Hippocampal formation (tissue), 2 donors: ENCODE data around the gene CDH22.

Experiments used
- DNase-seq, 2 donors: peaks; one replicate each; lab custom pipeline; 2025; lab: John Stamatoyannopoulos, UW

Gene CDH22, protein sequence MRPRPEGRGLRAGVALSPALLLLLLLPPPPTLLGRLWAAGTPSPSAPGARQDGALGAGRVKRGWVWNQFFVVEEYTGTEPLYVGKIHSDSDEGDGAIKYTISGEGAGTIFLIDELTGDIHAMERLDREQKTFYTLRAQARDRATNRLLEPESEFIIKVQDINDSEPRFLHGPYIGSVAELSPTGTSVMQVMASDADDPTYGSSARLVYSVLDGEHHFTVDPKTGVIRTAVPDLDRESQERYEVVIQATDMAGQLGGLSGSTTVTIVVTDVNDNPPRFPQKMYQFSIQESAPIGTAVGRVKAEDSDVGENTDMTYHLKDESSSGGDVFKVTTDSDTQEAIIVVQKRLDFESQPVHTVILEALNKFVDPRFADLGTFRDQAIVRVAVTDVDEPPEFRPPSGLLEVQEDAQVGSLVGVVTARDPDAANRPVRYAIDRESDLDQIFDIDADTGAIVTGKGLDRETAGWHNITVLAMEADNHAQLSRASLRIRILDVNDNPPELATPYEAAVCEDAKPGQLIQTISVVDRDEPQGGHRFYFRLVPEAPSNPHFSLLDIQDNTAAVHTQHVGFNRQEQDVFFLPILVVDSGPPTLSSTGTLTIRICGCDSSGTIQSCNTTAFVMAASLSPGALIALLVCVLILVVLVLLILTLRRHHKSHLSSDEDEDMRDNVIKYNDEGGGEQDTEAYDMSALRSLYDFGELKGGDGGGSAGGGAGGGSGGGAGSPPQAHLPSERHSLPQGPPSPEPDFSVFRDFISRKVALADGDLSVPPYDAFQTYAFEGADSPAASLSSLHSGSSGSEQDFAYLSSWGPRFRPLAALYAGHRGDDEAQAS

DNA sequence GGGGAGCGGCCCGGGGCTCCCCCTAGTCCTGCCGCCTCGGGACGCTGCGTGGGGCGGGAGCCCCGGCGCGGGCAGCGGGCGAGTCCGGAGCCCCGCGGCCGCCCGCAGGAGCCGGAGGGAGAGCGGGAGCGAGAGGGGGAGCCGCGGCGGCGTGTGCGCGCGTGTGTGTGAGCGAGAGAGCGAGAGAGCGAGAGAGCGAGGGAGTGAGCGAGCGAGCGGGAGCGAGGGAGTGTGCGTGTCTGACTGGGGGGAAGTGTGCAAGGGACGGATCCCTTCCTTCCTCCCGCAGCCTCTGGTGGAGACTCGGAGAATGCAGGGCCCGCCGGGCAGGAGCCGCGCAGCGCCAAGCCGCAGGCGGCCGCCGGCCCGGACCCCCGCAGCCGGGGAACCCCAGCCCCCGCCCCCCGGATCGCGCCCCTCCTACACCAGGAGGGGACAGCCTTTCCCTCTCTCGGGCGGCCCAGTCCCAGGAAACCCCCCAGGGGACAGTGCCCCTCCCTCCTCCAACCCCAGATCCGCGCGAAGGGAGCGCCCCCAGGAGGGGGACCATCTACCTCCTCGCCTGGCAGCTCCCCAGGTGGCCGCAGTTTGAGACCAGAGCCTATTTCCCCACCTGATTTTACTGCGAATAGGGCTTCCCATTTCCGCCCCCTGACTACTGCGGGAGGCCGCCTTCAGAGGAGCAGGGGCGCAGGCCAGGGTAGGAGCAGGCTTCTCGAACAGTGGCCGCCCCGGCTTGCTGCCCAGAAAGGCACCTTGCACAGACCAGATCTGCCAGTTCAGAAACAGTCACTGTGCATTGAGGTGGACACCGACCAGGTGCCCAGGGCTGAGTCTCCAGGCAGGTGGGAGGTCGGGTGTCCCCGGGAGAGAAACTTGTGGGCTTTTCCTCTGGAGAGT is at the start of gene CDH22:
Gene CDH22 (minus strand): TSS at position 241 of the 900 bp plus-strand sequence. CDS start 57,204 bp downstream, outside the sequence.
- DNase-seq, result peak; percentile 18 to 46

DNA sequence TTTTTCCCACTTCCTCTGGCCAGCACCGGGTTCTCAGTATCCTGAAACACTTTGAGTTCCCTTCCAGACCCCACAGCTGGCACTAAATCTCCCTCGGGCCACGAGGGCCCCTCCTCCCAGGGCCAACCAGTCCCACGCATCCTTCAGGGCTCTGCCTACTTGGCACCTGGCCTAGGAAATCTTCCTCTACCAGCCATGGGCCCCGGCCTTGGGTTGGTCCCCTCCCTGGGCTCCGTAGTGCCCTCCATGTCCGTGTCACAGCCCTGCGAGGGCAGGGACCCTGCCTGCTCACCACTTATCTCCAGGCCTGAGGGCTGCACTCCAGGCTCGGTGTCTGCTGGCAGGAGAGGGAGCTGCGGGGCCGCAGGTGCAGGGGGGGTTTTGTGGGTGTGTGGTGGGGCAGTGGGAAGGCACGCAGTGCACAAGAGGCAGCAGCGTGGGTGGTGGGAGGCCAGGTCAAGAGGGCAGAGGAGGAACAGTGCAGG is 48.8 kb upstream of the CDH22 start:
- no peak for DNase-seq

DNA sequence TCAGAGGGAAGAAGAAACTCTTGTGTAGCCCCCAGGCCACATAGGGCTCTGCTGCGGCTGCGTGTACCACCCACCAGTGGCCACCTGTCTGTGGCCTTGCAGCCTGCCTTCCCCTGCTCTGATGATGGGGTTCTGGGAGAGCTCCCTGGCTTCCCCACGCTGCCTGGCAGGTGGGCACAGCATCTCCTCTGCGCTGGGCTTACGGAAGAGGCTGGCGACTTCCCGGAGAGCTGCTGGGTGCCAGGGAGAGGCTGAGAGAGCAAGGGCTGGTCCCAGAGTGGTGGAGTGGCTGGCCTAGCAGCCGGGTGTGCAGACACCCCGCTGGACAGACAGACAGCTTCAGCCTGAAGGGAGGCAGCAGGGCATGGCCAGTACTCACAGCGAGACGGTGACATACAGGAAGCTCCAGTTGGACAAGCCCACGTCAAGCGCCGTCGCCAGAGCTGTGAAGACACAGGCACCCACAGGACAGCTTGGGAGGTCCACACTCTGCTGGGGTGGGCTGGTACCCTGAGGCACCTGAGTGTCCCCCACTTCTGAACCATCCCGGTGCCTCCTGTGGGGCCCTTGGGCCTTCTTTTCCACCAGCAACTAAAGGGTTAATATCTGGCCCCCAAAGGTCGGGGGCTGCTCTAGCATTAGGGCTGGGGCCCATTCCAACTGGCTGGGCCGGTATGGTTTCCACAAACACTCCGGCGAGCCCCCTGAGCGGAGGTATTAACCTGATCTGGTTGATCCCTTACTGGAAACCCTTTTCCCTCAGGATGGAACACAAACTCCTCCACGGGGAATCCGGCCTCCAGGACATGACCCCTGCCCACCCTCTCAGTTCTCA is 48.1 kb upstream of the CDH22 start:
- DNase-seq, result no peak

DNA sequence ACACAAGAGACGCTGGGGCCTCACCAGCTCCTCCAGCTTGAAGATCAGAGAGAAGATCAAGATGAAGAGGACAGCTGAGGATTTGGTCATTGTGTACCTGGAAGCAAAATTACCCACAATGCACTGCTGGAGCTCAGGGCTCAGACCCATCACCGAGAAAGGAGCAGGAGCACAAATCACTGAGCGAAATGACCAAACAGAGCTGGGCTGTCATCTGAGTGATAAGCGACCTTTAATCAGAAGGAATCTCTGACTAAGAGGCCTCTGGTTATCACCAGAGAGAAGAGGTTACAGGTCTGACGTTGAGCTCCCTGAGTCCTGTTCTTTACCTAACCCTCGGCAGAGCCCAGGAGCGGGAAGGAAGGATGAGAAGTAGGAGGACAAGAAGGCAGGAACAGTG is 47.5 kb upstream of the CDH22 start:
- no peak for DNase-seq

DNA sequence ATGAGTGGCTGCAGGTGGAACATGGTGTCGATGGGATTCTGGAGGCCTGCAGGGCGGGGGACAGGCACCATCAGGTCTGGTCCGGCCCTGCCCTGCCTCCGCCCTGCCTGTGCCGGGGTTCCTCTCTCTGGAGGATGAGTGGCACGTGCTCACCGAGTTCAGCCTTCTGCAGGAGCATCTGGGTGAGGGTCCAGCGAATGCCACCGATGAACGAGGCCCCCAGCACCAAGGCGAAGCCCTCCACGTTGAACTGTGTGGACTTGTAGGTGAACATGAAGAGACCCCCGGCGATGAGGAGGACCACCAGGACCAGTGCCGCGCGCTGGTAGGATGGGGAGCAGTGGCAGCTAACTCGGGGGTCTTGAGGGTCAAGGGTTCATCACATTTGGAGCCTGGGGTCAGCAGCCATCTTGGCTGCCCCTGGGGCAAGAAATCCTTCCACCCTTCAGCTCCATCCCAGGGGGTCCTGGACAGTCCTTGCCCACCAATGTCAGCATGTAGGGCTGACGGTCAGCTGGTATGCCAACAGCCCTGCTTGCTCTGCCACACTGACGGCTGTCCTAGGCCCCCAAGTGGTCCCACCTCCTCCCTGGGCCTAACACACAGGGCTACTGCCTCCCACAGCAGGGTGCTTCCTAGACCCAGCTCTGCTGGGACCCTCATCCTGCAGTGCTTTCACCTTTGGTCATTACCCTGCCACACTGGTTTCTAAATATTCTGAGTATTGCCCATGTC is 46.8 kb upstream of the CDH22 start:
- DNase-seq, result no peak

DNA sequence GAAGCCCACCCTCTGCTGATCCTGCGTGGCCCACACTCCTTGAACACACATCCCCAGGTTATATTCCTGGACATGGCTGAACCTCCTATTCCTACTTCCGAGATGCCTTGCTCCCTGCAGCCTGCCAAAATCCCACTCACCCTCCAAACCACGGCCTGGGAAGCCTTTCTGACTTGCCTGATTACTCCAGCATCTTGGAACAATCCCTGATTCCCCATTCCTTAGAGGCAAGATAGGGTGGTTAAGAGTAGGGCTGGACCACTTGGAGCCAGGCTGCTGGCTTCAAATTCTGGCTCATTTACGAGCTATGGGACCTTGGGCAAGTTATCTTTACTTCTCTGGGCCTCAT is 45.9 kb upstream of the CDH22 start:
- DNase-seq, result no peak

DNA sequence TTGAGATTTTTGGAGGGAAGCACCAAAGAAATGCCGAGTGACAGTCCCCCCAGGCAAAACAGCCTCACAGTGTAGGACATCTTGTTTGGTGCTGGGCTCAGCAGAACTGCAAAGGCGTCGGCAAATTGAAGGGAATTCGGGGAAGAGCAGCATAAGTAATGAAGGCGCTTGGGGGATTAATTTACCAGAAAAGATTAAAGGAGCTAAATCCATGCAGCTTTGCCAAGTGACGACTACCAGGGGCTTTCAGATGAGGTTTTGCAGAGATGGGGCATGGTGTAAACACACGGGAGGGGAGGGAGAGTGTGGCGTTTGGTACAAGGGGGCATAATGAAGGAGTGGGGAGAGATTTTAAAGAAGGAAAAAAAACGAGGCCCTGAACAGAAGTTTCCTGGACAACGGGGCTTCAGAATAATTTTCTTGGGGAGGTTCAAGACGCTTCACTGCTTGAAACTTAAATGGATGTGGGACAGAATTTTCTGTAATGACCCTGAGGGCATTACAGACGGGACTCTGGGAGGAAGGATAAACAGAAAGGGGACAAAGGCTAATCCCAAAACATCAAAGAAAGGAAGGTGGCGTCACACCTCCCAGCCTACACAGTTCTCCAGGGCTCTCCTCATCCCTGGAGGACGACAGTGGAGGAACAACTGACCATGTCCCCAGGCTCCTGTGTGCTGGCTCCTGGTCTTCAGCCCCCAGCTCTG is 45.4 kb upstream of the CDH22 start:
- DNase-seq, result no peak

DNA sequence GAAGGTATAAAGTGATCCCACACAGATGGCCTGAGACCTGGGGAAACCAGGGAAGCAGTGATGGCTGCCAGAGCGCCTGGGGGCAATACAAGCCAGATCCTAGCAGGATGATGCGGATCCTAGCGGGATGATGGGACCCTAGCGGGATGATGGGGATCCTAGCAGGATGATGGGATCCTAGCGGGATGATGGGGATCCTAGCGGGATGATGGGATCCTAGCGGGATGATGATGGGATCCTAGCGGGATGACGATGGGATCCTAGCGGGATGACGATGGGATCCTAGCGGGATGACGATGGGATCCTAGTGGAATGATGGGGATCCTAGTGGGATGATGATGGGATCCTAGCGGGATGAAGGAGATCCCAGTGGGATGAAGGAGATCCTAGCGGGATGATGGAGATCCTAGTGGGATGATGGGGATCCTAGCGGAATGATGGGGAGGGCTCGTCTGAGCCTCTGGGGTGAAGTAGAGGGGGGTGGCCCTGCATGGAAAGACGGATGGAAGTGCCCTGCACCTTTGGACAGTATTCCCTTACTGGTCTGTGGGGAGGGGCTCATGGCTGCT is 44.2 kb upstream of the CDH22 start:
- no peak for DNase-seq

DNA sequence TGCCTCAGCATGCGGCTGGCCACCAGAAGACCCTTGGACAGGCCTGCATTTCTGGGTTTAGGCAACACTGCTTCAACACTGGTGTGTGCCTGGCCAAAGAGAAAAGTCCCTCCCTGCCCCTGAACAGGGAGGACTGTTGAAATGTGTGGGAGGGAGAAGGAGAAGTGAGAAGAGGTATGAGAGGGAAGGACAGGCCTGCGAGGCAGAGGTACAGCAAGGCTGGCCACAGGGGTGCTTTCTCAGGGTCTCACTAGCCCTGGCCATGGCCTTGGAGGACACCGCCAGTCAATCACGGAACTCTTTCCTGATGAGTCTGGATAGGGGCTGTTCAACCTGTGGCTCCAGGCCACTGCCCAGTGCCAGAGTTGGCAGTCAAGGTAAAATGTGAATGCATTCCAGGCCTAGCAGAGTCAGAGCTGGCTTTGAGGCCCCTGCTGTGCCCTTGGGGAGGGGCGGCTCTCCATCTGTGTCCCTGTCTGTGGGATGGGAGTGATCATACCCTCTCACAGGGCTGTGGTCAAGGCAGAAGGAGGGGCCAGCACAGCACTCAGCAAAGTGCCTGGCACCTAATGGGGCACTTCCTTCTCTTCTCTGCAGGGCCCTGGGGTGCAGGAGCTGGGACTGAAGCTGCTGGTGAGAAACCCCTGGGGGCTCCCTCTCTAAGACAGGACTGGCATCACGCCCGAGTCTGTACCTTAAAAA is 43.2 kb upstream of the CDH22 start:
- DNase-seq, result no peak

DNA sequence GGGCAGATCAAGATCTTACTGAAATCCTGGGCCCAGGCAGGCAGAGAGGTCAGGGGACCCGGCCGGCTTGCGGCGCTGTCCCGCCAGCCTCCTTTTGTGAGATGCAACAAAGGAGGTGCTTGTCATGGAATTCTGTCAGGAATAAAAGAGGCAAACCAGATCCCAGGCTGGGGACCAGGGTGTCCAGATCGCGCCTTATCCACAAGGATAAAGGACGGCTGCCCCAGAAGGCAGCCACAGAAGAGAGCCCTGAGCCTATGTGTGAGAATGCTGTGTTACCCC is 42.6 kb upstream of the CDH22 start:
- DNase-seq, result peak in 1 of 2 donors; percentile 15

DNA sequence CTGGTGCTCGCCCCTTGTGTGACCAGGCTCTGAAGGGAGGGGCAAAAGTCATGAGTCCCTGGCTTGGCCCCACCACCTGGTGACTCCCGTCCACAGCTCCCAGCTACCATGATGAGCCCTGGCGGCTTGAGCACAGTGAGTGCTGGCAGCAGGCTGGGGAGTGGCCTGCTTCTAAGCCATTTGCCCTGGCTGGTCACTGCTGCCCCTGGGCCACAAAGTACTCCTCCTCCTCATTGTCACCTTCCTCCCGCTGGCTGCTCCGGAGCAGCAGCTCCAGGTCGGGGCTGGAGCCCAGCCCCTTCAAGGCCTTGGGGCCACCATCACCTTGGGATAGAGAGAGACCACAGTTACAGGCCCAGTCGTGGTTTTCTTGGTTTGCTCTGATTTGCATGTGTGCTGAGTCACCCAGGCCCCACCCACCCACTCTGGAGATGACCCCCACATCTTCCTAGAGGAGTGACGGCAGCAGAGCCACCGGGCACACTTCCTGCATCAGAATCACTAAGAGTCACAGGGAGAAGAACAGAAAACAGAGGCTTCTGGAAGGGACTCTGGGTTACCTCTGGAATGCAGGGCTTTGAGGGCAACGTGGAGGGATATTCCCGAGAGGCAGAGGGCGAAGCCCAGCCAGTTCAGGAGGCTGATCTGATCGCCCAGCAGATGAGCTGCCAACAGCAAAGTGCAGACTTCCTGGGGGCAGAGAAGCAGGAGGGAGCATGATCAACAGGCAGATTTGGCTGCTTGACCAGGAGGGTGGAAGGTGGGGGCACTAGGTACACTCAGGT is 42.1 kb upstream of the CDH22 start:
- DNase-seq, result no peak

DNA sequence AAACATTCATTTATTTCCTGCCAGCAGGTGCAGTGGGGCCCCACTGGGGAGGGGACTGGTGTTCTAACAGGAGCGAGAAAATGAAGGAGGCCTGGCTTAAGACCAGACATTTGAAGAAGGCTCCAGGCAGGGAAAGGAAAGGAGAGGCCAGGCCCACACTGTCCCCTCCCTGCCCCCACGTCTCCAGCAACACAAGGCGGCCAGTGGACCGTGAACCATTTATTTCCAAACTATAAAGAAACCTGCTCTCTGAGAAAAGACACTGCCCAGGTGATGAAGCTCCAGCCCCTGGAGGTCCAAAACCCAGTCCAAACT is 41.4 kb upstream of the CDH22 start:
- no peak for DNase-seq

DNA sequence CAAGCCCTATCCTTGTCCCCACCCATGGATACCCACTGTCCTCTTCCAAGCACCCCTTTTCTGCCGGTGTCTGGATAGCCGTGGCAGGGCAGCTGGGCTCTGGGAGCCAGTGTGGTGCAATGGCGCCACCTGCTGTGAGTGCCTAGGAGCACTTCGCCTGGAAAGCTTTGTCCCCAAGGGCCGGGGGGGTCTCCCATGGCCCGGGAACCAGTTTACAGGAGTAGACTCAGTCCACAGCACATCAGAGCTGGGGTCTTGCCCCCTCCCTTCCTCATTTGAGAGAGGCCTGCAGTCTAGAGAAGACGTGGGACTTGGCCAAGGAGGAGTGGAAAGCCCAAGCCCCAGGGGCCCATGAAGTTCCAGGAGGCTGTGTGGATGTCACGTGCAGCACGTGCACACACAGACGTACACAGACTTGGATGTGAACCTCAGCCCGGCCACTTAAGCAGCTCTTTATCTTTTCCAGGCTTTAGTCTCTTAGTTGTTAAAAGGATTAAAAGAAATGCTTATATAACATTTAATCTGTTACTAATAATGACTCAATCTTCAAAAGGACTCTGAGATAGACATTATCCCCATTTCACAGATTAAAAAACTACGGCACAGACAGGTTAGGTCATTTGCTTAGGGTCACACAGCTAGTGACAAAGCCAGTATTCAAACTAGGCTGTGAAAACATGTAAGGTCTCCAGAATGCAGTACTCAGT is 40.9 kb upstream of the CDH22 start:
- peak; percentile 13 to 63 for DNase-seq

DNA sequence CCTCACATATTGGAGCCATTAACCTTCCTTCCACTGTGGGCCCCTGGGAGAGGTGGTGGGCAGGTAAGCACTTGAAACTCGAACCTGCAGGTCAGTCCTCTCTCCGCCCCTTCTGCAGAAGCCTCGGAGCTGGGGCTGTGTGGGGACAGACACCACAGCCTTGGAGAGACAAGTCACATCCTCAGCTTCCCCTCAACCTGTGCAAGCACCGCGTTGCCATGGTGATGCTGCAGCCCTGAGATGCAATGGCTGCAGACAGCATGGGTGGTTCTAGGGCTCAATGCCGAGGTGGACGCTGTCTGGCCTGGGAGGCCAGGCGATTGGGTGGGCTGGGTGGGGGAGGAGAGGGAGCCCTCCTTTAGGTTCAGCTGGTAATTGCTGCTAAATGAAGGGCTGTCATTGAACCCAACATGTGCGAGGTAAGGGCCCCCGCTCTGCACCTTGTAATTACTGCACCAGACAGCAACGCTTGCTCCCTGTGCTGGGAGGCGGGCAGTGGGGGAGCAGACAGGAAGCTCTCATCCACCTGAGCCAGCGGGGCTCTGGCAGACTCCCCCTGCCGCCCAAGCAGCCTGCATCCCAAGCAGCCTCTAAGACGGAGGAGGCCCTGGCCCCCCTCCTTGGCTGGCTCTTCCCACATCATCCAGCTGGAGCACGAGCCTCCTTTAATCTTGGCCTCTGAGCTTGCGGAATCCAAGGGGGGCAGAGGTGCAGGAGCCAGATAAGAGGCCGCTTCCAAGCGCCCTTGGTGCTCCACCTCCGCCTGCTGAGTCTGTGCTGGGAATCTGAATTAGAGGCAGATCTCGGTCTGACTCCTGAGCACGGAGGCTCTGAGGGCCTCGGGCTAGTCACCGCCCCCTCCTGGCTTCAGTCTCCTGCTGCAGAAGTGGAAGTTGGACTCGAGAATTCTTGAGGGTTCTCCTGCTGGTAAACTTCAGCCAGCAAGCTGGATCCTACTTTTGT is 39.8 kb upstream of the CDH22 start:
- DNase-seq, result peak in 1 of 2 donors; percentile 17

DNA sequence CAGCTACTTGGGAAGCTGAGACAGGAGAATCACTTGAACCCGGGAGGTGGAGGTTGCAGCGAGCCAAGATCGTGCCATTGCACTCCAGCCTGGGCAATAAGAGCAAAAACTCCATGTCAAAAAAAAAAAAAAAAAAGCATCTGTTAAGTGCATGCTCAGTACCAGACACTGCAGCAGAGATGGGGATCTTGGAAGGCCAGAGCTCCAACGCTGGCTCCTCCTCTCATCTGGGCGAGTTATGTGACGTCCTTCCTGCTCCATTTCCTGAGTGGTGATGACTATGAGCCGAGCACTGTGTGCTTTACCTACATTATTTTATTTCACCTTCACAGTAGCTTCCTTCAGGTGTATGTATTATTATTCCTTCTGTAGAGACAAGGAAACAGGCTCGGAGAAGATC is 38.5 kb upstream of the CDH22 start:
- no peak for DNase-seq

DNA sequence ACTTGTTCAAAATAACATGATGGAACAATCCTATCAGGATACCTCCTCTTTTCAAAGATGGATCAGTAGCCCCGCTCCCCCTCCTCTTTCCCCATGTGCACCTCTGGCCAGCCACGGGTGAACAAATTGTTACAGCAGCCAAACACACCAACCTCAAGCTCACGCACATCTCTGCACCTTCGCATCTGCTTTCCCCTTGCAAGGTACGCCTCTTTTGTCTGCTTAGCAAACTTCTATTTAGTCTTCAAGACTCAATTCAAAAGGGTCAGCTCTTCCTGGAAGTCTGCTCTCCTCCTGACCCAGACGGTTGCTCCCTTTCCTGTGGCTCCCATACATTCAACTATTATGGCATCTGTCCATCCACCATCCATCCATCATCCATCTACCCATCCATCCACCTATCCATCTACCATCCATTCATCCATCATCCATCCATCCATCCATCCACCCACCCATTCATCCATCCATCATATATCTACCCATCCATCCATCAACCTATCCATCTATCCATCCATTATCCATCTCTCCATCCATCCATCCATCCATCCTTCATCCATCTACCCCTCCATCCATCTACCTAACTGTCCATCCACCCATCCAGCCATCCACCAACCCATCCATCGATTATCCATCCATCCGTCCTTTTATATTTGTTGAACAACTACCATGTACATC is 36.3 kb upstream of the CDH22 start:
- no peak for DNase-seq
